Measurements from ENCODE around the gene GLRX2. TPM values are rescaled to one million over a fixed set of nuclear protein-coding genes. Genes with fewer than 3 reads are reported as not detected.

The GLRX2 gene
- total and polyA plus RNA-seq, 4 donors, result 3.1 to 25.8 (median 7.8) TPM

DNA sequence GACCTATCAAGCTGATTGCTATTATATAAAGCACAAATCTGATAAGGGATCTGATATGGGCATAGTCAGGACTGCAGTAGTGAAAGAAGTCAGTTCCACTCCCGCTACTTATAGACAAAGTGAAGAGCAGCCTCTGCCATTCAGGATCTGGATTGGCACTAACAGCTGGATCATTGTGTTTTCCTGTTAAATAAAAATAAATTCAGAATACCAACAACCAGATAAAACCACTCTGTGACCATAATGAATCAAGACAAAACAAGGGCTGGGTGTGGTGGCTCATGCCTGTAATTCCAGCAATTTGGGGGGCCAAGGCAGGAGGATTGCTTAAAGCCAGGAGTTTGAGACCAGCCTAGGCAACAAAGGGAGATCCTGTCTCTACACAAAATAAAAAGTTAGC is 5.0 kb upstream of the GLRX2 start:
- Histone ChIP-seq H3K27me3 (ENCODE audit: control insufficient read depth in 4 of 4, insufficient read depth in 4 of 4, low read length in 3 of 4) (no peaks in the 10 kb centered on the region), H3K27ac (ENCODE audit: low read depth in 1 of 2, low read length in 2 of 2) (no peak overlapping the region), H3K9me3 (ENCODE audit: control insufficient read depth in 4 of 4, low read length in 3 of 4) (no peaks in the 10 kb centered on the region), H3K4me1 (ENCODE audit: control insufficient read depth in 4 of 4, insufficient read depth in 4 of 4, low read length in 3 of 4) (peaks cover 0 to 24% (median 12%) of the 10 kb centered on the region in 4 donors), H3K9ac (ENCODE audit: low read depth in 1 of 2, low read length in 2 of 2) (no peak overlapping the region), H3K36me3 (ENCODE audit: control insufficient read depth in 4 of 4, insufficient read depth in 3 of 4, low read depth in 1 of 4, low read length in 3 of 4) (no peaks in the 10 kb centered on the region), H3K4me3 (ENCODE audit: low read depth in 1 of 3, low read length in 3 of 3) (no peak overlapping the region)
- WGBS, result 99% methylated on average over 1 of the region's 1 CpG
- TF ChIP-seq SP1 (IDR thresholded peaks at IDR 0.05) (no peak), JUND (IDR thresholded peaks at IDR 0.05) (no peak), HNF4A (conservative IDR thresholded peaks at IDR 0.05) (no peak), FOXA1 (IDR thresholded peaks at IDR 0.05) (no peak), HNF4G (IDR thresholded peaks at IDR 0.05) (no peak), TAF1 (conservative IDR thresholded peaks at IDR 0.05) (no peak), FOXA2 (IDR thresholded peaks at IDR 0.05) (no peak), EGR1 (IDR thresholded peaks at IDR 0.05; ENCODE audit: low read depth in 2 of 2) (no peak), GABPA (IDR thresholded peaks at IDR 0.05 in 1 of 2, conservative IDR thresholded peaks at IDR 0.05 in 1 of 2) (no peak), RAD21 (IDR thresholded peaks at IDR 0.05) (no peak)
- TF ChIP-seq, protein P1, sequence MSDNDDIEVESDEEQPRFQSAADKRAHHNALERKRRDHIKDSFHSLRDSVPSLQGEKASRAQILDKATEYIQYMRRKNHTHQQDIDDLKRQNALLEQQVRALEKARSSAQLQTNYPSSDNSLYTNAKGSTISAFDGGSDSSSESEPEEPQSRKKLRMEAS (IDR thresholded peaks at IDR 0.05), result no peak
- TF ChIP-seq, protein P2, sequence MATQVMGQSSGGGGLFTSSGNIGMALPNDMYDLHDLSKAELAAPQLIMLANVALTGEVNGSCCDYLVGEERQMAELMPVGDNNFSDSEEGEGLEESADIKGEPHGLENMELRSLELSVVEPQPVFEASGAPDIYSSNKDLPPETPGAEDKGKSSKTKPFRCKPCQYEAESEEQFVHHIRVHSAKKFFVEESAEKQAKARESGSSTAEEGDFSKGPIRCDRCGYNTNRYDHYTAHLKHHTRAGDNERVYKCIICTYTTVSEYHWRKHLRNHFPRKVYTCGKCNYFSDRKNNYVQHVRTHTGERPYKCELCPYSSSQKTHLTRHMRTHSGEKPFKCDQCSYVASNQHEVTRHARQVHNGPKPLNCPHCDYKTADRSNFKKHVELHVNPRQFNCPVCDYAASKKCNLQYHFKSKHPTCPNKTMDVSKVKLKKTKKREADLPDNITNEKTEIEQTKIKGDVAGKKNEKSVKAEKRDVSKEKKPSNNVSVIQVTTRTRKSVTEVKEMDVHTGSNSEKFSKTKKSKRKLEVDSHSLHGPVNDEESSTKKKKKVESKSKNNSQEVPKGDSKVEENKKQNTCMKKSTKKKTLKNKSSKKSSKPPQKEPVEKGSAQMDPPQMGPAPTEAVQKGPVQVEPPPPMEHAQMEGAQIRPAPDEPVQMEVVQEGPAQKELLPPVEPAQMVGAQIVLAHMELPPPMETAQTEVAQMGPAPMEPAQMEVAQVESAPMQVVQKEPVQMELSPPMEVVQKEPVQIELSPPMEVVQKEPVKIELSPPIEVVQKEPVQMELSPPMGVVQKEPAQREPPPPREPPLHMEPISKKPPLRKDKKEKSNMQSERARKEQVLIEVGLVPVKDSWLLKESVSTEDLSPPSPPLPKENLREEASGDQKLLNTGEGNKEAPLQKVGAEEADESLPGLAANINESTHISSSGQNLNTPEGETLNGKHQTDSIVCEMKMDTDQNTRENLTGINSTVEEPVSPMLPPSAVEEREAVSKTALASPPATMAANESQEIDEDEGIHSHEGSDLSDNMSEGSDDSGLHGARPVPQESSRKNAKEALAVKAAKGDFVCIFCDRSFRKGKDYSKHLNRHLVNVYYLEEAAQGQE (IDR thresholded peaks at IDR 0.05), result no peak
- TF ChIP-seq, protein P3, sequence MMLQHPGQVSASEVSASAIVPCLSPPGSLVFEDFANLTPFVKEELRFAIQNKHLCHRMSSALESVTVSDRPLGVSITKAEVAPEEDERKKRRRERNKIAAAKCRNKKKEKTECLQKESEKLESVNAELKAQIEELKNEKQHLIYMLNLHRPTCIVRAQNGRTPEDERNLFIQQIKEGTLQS (IDR thresholded peaks at IDR 0.05), result no peak
- TF ChIP-seq, protein P4, sequence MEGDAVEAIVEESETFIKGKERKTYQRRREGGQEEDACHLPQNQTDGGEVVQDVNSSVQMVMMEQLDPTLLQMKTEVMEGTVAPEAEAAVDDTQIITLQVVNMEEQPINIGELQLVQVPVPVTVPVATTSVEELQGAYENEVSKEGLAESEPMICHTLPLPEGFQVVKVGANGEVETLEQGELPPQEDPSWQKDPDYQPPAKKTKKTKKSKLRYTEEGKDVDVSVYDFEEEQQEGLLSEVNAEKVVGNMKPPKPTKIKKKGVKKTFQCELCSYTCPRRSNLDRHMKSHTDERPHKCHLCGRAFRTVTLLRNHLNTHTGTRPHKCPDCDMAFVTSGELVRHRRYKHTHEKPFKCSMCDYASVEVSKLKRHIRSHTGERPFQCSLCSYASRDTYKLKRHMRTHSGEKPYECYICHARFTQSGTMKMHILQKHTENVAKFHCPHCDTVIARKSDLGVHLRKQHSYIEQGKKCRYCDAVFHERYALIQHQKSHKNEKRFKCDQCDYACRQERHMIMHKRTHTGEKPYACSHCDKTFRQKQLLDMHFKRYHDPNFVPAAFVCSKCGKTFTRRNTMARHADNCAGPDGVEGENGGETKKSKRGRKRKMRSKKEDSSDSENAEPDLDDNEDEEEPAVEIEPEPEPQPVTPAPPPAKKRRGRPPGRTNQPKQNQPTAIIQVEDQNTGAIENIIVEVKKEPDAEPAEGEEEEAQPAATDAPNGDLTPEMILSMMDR (IDR thresholded peaks at IDR 0.05; ENCODE audit: low read depth, low read length, missing input control), result no peak
- TF ChIP-seq, protein P5, sequence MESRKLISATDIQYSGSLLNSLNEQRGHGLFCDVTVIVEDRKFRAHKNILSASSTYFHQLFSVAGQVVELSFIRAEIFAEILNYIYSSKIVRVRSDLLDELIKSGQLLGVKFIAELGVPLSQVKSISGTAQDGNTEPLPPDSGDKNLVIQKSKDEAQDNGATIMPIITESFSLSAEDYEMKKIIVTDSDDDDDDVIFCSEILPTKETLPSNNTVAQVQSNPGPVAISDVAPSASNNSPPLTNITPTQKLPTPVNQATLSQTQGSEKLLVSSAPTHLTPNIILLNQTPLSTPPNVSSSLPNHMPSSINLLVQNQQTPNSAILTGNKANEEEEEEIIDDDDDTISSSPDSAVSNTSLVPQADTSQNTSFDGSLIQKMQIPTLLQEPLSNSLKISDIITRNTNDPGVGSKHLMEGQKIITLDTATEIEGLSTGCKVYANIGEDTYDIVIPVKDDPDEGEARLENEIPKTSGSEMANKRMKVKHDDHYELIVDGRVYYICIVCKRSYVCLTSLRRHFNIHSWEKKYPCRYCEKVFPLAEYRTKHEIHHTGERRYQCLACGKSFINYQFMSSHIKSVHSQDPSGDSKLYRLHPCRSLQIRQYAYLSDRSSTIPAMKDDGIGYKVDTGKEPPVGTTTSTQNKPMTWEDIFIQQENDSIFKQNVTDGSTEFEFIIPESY (IDR thresholded peaks at IDR 0.05), result no peak
- DNase-seq (ENCODE audit: low spot score), result no peak

DNA sequence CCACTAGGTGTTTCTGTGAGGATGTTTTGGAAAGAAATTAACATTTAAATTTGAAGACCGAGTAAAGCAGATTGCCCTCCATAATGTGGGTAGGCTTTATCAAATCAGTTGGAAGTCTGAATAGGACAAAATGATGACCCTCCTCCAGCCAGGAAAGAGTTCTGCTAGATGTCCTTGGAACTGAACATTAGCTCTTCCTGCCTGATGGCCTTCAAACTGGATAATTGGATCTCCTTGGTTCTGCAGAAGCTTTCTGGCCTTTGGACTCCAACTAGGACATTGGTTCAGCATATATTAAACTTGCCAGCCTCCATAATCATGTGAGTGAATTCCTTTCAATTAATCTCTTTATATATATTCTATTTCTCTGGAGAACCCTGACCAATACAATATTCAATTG is 4.4 kb upstream of the GLRX2 start:
- H3K4me3 ChIP-seq (ENCODE audit: low read depth in 1 of 3, low read length in 3 of 3), result no peak overlapping the region
- TF ChIP-seq TAF1 (conservative IDR thresholded peaks at IDR 0.05) (no peak), FOXA2 (IDR thresholded peaks at IDR 0.05) (no peak), SP1 (IDR thresholded peaks at IDR 0.05) (no peak), GABPA (IDR thresholded peaks at IDR 0.05 in 1 of 2, conservative IDR thresholded peaks at IDR 0.05 in 1 of 2) (no peak), NR2F2 (IDR thresholded peaks at IDR 0.05) (no peak), FOXA1 (IDR thresholded peaks at IDR 0.05) (no peak), HNF4A (conservative IDR thresholded peaks at IDR 0.05) (no peak), HNF4G (IDR thresholded peaks at IDR 0.05) (no peak), JUND (IDR thresholded peaks at IDR 0.05) (no peak), YY1 (IDR thresholded peaks at IDR 0.05) (no peak), RXRA (IDR thresholded peaks at IDR 0.05) (no peak), EGR1 (IDR thresholded peaks at IDR 0.05; ENCODE audit: low read depth in 2 of 2) (no peak)
- TF ChIP-seq, protein P5 (IDR thresholded peaks at IDR 0.05), result no peak
- TF ChIP-seq, protein P1 (IDR thresholded peaks at IDR 0.05), result no peak
- TF ChIP-seq, protein P4 (IDR thresholded peaks at IDR 0.05; ENCODE audit: low read depth, low read length, missing input control), result no peak
- no peak overlapping the region for H3K27ac ChIP-seq (ENCODE audit: low read depth in 1 of 2, low read length in 2 of 2)
- DNase-seq (ENCODE audit: low spot score), result no peak
- H3K4me1 ChIP-seq (ENCODE audit: control insufficient read depth in 4 of 4, insufficient read depth in 4 of 4, low read length in 3 of 4), result peaks cover 0 to 22% (median 10%) of the 10 kb centered on the region in 4 donors
- no peaks in the 10 kb centered on the region for H3K36me3 ChIP-seq (ENCODE audit: control insufficient read depth in 4 of 4, insufficient read depth in 3 of 4, low read depth in 1 of 4, low read length in 3 of 4)
- no peaks in the 10 kb centered on the region for H3K27me3 ChIP-seq (ENCODE audit: control insufficient read depth in 4 of 4, insufficient read depth in 4 of 4, low read length in 3 of 4)
- H3K9ac ChIP-seq (ENCODE audit: low read depth in 1 of 2, low read length in 2 of 2), result no peak overlapping the region
- 99% methylated on average over 1 of the region's 1 CpG for WGBS
- no peaks in the 10 kb centered on the region for H3K9me3 ChIP-seq (ENCODE audit: control insufficient read depth in 4 of 4, low read length in 3 of 4)

Data from liver (tissue), 9 donors.